GM19467 (cell line): Measurements from ENCODE around the gene CHCHD3.

ENCODE experiments used
- ATAC-seq: cut with Tn5 transposase; IDR thresholded peaks from one replicate; pipeline ENCODE4 v1.9.1; 2021; ENCODE audit warnings: mild to moderate bottlenecking, moderate library complexity; ENCODE audit not compliant: unreplicated experiment

The CHCHD3 gene

DNA sequence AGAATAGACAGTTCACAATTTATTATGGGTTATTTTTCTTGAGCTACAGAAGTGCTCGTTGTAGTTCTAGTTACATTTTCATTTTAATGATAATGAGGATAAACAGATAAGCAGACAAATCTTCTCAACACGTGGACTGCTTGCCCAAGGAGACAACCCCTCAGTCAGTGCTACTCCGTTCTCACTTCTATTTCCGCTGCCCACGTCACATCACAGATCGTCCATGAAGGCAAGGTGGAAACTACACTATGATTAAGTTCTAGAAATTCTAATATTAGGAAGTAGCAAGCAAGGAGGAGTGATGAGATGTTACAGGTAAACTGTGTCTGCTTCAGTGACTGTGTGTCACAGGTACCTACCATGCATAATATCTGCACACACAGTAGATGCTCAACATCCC lies 210.5 kb downstream of the CHCHD3 start:
- no peak for ATAC-seq

GRCh38 chr7:132869166-132869861 lies 212.6 kb downstream of the CHCHD3 start:
- no peak for ATAC-seq

- no peak for ATAC-seq
Observed at GRCh38 chr7:132866551-132866950, 215.3 kb downstream of the CHCHD3 start.

- no peak for ATAC-seq
Observed at GRCh38 chr7:132866144-132866531, 215.8 kb downstream of the CHCHD3 start.

DNA sequence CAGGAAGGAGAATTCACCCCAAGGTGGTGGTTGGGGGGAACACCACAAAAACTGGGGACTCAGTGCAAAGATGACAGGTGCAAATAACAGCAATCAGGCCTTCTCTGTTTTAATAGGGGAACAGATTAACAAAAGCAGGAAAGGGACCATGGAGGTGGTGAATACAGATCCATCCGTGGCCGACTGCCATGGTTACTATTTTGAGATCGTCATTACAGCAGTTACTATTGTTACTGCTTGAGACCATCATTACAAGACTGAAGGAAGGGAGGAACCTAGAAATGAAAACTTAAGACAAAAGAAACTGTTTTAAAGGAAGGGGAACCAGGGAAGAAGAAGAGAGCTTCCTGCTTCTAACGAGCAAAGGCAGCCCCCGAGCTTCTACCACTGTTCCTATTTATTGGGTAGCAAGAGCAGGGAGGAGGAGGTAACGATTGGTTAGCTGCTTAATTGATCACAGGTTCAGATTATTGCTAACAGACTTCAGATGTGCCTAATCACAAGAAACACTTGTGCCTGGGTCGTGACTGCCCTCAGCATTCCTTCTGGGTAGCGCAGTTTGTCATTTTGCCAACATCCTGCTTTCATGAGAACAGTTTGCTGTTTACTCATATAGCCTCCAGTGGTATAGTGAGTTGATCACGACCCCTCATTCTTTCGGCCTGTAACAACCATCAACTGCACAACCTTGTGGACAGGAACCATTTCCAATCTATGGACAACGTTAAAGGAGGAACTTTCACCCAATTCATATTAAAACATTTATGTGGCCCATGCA lies 216.3 kb downstream of the CHCHD3 start:
- no peak for ATAC-seq

DNA sequence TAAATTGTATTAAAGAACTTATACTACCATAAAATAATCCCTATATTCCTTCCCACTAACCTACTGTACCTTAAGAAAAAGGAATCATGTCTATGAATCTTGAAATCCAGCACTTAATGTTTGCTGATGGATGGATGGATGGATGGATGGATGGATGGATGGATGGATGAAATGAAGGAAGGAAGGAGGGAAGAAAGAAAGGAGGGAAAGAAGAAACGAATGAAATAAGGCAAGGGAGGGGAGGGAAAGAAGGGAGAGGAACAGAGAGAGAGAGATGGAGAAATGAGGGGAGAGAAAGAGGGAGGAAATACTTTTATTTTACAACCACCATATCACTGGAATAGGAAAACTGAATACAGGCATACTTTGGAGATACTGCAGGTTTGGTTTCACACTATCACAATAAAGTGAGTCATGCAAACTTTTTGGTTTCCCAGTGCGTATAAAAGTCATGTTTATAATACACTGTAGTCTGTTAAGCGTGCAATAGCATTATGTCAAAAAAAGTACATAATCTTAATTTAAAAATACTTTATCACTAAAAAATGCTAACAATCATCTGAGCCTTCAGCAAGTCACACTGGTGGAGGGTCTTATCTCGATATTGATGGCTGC lies 219.8 kb downstream of the CHCHD3 start:
- ATAC-seq, result no peak

- no peak for ATAC-seq
Observed at GRCh38 chr7:132861424-132861823, 220.5 kb downstream of the CHCHD3 start.

DNA sequence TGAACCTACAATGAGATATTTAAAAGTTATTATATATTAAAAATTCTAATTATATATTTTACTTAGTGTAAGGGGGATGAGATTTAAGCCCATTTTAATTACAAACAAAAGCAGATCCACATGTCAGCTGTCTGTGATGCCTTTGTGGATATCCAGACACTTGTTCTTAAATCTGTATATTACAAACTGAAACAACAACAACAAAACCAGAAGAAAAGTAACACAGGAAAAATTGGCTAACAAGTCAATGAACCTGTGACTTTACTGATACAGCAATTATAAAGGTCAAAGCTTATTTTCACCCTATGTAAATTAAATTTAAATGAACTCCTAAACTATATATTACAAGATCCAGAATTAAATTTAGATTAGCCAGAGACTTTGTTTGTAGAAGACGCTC lies 222.7 kb downstream of the CHCHD3 start:
- ATAC-seq, result no peak

- no peak for ATAC-seq
Observed at GRCh38 chr7:132858760-132859159, 223.1 kb downstream of the CHCHD3 start.

DNA sequence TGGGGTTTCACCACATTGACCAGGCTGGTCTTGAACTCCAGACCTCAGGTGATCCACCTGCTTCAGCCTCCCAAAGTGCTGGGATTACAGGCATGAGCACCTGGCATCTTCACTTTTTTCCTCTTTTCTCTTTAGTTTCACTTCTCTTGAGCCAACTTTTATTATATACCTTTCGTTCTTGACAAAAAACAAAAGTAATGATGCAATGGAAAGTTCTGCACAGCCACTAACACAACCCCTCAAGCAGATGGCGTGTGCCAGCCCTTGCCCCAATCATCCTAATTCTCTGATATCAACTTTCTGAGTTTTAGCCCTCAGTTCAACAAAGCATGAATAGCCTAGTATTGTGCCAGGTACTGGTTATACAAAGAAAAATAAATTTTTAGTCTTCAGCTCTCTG lies 223.6 kb downstream of the CHCHD3 start:
- no peak for ATAC-seq

GRCh38 chr7:132857703-132858102 lies 224.2 kb downstream of the CHCHD3 start:
- ATAC-seq, result no peak

GRCh38 chr7:132857031-132857430 lies 224.9 kb downstream of the CHCHD3 start:
- no peak for ATAC-seq

- no peak for ATAC-seq
Observed at GRCh38 chr7:132856416-132856815, 225.5 kb downstream of the CHCHD3 start.

GRCh38 chr7:132855901-132856300 lies 226.0 kb downstream of the CHCHD3 start:
- no peak for ATAC-seq

- no peak for ATAC-seq
Observed at GRCh38 chr7:132854238-132854637, 227.7 kb downstream of the CHCHD3 start.

GRCh38 chr7:132847376-132847775 lies 234.5 kb downstream of the CHCHD3 start:
- no peak for ATAC-seq

DNA sequence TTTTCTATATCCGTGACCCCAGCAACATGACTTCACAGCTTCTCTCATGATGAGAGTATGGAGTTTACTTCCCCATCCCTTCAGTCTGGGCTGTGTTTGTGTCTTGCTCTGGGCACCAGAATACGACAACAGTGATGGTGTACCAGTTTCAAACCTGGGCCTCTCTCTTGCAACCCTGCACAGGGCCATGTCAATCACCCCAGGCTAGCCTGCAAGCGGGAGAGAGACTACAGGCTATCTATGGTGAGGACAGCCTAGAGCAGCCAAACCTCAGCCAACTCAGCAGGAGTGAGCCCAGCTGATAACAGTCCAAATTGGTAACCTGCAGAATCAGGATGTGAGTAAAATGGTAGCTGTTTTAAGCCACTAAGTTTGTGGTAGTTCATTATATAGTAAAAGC lies 235.8 kb downstream of the CHCHD3 start:
- ATAC-seq, result no peak

- ATAC-seq, result no peak
Observed at GRCh38 chr7:132842478-132842877, 239.4 kb downstream of the CHCHD3 start.

- ATAC-seq, result no peak
Observed at GRCh38 chr7:132840199-132840598, 241.7 kb downstream of the CHCHD3 start.

GRCh38 chr7:132838313-132838712 lies 243.6 kb downstream of the CHCHD3 start:
- no peak for ATAC-seq

DNA sequence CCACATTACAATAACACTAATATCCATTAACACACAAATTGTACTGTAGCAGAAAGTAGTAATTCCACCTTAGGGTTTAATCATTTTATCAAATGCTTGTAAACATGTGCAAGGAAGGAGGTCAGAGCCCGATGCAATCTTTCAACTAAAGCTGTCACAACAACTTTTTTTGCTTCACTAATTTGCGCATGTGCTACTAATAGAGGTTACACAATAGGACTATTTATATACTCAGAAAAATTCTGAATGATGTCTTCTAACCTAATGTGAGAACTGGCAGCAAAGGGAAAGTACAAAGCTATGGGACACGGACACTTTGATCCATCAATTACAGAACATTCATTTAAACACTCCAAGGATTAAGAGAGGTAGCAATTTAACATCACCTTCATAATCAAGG lies 244.4 kb downstream of the CHCHD3 start:
- no peak for ATAC-seq

DNA sequence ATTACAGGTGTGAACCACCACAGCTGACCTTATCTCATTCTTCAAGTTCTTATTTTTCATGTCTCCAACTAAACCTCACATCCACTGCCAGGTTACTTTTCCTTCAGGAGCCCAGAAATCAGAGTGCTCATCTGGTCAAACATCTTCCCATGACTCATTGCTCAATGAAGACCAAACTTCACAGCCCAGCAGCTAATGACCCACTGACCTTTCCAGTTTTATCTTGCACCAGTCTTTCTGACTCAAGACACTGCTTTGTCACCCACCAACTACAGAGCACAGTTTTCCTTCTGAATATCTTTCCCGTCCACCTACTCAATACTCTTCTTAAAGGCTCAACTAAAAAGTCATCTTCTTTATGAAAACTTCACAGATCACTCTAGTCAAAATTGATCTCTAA lies 245.1 kb downstream of the CHCHD3 start:
- ATAC-seq, result no peak
